Activated CD4-positive, CD25-positive, alpha-beta regulatory T cell treated with anti-CD3 and anti-CD28 coated beads, Interleukin-2, amount 50 U/mL, for 16 hours (primary cell): Measurements from ENCODE around the gene TSPAN11.

Source experiments
- DNase-seq: peaks from one replicate; pipeline ENCODE4 v3.0.0-alpha.2; 2020; ENCODE audit warnings: low read depth, low spot score

TSPAN11 gene

DNA sequence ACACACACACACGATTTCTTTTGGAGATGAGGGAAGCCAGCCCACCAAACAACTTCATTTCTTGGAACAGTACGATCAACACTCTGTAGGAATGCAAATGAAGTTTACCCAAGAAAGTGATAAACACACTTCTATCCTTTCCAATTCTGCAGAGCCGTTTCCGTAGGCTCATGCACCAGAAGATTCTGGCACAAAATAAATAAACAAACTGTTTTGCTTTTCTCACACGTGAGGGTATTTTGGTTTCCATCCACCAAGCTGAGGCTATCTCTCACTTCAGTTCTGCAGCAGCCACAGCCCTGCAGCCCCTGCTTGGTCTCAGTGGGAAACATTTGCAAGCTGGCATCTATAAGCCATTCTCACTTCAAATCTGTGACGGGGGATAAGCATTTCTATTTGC is 15.3 kb upstream of the TSPAN11 start:
- no peak for DNase-seq

DNA sequence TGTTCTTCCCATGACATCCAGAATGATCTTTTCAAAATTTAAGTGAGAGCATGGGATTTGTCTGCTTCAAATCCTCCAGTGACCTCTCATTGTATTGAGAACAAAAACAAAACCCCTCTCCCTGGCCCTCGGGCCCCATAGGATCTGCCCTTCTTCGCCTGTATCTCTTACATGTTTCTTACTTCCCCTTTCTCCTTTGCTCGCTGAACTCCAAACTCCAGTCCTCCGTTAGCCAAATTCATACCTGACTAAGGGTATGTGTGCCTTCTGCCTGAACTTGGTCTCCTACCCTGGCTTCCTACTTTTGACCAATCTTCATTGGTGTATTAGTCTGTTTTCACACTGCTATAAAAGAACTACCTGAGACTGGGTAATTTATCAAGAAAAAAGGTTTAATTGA is 13.2 kb upstream of the TSPAN11 start:
- DNase-seq: no peak

DNA sequence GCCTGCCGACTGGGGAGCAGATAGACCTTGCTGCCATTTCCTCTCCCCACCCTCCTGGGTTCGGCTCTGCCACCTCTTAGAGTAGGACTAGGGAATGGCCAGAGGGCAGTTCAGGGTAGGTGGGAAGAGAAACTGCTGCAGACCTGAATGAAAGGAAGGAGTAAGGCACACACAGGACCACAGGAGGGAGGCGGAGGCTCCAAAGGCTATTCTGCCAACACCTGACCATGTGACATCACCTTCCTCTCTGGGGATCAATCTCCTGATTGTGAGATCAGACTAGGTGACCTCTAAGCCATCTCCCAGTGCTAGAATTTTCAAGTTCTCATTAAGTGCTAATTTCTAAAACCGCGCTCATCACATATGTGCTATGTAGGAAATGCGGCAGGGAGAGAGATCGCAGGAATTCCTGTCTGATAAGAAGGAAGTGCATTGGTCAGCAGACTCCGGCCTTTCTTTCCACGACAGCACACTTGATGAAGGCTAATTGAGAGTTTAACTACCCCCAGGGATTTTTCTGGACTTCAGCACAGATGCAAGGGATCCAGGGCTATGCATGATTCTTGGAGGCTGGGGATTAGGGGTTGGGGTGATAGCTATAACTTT is 11.5 kb upstream of the TSPAN11 start:
- no peak for DNase-seq

DNA sequence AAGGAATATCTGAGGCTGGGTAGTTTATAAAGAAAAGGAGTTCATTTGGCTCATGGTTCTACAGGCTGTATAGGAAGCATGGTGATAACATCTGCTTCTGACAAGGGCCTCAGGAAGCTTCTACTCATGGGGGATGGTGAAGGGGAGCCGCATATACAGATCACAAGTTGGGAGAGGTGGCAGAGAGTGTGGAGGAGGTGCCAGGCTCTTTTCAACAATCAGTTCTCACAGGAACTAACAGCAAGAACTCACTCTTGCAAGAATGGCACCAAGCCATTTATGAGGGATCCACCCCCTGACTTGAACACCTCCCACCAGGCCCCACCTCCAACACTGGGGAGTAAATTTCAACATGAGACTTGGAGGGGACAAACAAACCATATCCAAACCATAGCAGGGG is 3.5 kb upstream of the TSPAN11 start:
- DNase-seq: no peak

DNA sequence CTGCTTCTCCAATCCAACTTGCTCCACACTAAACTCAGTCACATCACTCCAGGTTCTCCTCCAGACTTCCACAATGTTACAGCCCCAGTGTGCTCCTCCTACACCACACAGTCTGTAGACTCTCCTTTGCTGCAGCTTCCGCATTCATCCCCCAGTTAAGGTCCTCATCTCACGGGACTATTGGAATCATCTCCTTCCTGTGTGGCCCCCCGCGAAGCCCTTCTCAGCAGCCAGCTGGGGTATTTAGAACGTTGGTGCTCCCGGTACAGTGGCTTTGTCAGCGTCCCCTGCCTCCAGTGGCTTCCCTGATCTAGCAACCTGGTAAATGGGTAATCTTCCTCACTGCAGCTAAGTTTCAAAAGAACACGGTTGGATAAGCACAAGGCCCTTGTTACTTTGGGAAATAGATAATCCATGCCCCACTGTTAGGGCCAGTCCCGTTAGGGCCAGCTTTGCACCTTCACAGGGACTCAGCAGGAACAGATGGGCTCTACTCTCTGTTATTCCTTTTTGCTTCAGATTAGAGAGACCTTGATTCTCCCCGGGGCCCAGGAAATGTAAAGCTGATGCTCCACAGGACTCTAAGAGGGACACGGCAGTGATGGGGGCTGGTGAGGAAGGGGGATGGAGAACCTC is 823 bp upstream of the TSPAN11 start:
- DNase-seq: no peak

DNA sequence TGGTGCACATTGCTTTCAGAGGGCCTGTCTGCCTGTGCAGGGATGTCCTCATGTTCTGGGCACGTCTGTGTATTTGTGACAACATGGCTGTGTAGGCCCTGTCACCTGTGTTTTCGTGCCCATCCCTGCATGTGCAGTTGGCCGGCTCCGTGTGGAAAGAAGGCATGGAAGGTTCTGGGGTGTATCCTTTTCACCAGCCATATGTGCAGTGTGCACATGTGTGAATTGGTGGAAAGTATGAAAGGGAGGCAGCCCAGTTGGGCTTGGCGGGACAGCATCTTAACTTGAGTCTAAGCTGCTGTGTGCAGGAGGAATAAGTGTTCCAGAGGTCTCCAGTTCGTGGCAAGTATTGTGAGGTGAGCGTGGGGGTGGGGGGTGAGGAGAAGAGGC is 669 bp downstream of the TSPAN11 start:
- DNase-seq: no peak

DNA sequence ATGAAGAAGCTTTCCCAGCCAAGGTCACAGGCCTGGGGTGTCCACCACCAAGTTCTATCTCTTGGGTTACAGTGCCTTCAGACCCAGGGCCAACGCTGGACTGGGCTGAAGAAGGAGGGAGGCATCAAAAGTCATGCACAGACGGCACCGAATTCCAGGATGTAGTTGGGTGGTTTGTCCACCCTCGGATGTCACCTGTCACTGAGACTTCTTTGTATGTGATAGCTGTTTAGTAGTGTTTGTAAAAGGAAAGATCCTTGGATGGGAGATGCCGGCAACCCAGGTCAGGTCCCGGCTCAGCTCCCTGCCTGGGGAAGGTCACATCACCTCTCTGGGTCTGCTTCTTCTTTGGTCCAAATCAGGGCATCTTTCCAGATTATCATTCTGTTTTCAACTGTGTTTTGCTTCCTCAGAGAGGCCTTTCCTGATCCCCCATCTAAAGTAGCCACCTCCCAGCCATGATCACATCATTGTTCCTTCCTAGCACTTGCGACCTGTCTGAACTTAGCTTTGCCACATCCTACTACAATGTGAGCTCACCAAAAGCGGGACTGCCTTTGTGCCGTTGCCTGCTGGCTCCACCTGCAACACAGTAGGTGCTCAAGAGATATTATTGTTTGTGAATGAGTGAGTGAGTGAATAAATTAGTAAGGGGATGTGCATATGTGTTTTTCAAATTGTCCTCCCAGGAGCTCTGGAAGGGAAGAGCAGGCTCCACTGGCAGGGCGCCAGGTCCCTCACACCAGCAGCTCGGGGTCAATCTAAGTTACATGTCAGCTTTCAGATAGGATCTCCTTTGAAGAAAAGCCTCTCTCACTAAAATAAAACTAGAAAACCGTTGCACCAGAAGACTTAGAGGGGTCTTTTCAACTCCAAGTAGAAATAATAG is 2.1 kb downstream of the TSPAN11 start:
- no peak for DNase-seq

DNA sequence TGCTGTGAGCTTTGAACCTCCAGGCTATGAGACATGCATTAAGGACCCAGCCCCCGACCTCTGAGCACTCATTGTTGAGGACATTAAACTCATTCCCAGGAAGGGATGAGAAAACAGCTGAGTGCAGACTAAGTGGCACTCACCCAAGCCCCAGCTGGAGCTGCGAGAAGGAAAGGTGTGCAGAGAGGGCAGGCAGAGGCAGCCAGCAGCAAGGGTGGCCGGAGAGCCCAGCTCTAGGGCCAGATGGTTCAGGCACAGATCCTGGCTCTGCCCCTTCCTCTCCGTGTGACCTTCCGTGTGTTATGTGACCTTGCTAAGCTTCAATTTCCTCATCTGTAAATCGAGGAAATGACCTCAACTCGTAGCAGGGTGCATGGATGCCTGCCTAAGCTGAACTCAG is 3.7 kb downstream of the TSPAN11 start:
- no peak for DNase-seq

DNA sequence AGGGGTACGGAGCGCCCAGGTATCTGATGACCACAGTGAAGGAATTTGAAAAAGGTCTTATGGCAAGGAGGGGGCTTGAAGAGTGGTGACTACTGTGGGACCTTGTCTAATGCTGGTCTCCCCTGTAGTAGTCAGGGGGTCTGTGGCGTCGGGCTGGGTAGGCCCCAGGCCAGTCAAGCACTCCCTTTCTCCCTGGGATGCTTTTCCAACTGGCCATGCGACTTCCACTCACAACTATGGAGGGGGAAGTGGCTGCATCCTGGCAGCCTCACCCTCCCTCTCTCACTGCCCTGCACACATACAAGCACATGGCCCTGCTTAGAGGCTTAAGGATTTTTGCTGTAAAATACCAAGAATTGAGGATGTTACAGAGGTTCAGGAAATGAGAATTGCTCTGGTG is 4.1 kb downstream of the TSPAN11 start:
- DNase-seq: no peak

DNA sequence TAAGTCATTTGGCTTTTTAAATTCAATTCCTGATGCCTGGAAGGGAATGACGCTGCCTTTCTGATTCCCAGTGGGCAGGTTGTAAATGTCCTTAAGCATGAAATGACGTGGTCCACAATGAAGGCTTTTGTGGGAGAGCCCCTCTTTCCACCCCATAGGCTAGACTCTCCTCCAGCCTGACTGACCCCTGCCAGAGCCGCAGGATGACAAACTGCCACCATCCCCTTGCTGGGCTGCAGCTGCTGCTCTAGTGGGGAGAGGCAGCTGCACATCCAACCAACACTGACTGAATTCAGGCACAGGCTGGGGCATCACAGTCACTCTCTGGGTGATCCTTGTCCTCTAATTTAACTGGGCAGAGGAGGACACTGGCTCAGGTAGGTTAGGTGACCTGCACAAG is 6.3 kb downstream of the TSPAN11 start:
- DNase-seq: no peak

DNA sequence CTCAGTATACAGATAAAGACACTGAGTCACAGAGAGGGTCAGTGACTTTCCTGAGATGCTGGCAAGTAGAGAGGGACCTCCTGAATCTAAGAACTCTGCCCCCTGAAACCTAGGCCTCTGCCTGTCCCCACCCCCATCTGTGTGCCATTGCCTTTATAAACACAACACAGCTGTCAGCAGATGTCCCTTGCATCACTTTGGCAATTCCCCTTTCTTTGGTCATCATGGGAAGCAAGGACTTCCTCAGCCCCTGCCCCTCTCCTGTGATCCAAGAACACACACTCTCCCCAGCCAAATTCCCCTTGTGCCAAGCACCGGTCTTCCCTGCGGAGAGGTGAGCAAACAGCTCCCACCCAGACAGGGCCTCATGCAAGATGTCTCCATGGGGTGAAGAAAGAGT is 8.3 kb downstream of the TSPAN11 start:
- no peak for DNase-seq

DNA sequence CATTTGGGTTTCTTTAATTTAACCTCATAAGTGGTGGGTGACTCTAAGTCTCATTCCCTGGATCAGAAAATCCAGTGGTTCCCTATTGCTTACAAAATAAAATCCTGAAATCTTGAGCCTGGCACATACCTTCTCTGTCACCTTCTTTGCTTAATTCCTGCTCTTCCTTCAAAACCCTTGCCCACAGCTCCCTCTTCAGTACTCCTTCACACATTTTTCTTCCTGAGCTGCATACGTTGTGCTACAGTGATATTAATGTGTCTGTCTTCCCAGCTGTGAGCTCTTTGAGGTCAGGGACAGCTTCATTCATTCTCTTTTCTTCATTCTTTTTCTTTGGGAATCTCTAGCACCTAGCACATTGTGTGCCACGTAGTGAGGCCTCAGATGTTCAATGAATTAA is 9.5 kb downstream of the TSPAN11 start:
- no peak for DNase-seq

DNA sequence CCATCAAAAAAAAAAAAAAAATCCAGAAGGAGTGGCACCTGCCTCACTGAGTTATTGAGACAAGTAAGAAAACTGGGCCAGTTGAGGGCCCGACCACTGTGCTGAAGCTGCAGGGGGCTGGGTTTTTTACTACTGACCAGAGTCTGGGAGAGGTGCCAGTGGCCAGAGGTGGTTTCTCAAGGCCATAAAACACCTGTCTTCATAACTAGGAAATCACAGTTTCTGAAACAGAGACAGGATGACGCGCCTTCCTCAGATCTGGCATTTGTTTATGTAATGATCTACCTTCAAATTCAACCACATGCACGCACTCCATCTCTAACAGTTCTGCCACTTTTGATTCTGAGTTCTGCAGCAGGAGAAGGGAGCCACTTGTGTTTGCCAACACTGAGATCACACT is 12.7 kb downstream of the TSPAN11 start:
- DNase-seq: no peak

DNA sequence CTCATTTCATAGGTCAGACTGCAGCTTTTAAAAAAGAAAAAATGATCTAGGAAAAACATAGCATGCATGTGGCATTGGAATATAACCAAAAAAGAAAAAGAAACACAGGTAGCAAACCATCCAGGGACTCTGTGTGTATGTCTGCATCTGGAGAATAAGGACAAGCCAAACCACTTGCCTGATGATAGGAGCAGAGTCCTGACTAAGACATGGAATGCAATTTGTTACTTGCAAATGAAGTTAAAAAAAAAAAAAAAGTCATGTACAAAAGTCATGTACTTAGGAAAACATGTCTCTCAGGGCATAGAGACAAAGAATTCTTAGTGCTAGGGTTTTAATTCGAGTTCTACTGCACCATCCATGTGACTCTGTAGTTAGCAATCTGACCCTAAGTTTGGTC is 15.9 kb downstream of the TSPAN11 start:
- DNase-seq: no peak

DNA sequence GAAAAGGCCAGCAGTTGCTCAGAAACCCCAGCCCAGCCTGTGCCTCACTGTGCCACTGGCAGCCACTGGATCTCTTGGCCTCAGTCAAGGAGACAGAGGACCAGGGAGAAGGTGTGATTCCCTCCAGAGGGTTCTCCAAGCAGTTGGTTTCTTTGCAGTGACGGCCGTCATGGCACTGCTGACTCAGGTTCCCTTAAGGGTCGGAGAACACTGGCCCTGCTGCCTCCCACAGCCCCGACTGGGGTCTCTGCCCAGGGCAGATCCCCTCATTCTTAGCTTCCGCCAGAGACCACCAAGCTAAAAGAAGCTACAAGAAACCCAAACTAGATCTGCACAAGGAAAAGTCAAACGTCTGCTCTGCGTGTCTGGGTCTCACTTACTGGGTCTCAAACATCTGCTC is 16.4 kb downstream of the TSPAN11 start:
- DNase-seq: no peak

DNA sequence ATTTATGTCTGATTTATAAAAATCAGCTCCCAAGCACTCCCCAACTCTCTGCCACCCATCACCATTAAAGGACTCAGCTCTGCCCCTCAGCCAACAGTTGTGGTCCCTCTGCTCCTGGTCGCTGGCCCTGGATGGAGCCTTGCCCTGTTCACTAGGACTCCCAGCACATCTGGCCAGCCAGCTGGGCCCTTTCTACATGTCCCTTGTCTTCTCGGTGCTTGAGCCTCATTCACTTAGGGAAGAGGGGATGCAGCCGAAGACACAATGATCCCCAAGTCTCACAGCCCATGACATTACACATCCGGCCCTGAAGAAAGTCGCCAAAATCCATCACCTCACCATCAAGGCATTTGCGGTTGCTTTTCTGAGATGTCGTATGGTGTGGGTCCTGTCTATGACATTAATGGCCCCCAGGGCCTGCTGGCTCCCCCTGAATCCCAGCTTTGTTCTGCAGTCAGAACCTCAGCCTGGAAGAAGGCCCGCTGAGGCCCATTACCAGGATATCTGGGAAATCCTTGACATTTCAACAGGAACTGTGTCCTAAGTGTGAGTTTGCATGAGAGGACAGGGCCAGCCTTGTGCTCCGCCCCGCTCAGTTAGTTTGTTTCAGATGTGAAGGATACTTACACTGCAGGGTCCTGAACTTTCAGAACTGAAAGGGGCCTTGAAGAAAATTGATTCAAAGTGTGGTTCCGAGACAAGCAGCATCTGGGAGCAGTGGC is 19.1 kb downstream of the TSPAN11 start:
- no peak for DNase-seq

DNA sequence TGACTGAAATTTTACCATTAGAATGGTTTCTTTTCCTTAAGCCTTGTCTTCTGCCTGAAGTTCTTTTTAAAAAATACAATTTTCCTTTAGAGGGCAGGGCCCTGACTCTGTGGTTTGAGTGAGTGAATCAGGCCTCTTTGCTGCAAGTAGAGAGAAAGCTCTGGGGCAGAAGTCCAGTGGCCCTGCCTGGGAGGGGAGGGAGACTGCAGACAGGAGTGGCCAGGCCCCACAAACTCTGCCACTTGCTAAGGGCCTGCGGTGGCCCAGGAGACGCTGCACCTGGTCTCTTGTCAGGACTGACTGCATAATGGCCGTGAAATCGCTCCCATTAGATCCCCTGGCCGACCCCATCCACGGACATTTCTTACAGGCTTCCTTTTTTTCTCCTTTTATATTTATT is 25.5 kb downstream of the TSPAN11 start:
- DNase-seq: no peak

DNA sequence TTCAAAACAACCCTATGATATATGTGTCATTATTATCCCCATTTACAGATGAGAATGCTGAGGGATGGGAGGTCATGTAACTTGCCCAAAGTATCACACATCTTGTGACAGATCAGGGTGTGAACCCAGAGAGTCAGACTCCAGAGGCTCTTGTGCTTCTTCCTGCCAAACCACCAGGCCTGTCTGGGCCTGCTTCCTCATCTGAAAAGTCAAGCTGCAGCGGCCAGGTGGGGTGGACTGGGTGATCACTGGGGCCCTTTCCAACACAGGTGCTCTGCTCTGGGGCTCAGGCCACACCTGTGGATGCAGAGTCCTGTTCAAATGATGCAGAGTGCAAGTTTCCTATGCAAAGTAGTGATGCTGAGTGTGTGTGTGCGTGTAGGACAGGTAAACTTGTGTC is 26.7 kb downstream of the TSPAN11 start:
- DNase-seq: no peak

DNA sequence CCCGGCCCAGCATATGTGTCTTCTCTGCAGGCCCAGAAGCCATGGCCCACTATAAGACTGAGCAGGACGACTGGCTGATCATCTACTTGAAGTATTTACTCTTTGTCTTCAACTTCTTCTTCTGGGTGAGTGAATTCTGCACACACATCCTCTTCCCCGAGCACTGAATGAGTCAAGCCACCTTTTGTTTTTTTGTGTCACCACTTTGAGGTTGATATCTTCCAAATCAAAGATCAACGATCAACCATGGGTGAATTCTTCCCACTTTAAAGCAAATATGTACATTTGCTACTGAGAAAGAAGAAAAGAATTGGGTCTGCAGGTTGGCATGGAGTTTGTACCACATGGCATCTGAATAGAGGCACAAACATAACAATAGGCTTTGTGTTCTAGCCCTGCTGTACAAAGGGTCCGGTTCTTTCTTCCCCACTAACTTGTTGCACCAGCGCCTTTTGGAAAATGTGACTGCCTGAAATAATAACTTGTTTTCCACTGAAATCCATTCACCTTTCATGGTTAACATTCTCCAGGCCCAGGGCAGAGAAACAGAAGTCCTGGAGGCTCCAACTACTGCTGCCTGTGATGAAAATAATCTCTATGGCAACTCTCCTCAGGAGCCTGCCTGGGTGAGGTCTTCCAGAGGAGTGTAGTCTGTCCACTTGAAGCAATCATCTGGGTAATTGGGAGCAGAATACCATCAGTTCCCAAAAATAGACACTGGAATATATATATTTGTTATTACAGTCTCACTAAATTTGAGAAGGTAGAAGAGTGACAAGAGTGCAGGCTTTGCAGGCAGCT is 27.6 kb downstream of the TSPAN11 start:
- no peak for DNase-seq

DNA sequence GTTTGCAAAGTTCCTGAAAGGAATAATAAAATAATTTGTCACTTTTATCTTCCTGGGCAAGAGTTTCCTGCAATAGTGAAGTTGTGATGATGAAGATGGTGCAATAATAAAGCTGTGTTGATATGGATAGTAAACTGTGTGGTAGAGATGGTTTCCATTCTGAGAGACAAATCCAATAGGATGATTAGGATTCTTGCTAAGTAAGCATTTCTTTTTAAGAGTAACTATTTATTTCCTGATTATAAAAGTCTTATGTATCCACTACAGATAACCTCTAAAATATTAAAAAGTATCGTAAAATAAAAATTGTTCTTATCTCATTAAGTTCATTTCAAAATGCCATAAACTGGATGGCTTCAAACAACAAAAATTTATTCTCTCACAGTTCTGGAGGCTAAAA is 28.7 kb downstream of the TSPAN11 start:
- no peak for DNase-seq

DNA sequence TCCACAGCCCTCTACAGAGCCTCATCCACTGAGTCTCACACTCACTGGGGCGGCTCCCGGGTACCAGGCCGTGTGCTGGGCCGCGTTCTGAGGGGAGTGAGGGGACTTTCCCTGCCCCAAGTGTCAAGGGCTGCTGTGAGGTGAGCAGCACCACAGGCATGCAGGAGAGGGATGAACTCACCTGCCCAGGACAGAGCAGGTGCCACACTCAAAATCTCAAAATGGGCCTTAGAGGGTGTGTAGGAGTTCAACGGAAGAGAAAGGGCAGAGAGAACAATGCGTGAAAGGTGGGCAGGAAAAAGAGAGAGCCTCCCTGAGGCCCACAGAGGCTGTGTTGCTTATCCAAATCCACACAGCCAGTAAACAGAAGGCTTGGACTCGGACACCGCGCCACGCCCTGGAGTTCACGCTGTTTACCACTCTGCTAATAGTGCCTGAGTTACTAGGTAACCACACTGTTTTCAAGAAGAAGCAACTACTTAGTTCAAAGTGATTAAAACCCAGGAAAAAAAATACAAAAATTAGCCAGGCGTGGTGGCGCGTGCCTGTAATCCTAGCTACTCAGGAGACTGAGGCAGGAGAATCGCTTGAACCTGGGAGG is 32.7 kb downstream of the TSPAN11 start:
- DNase-seq: no peak
